RWPE1 (cell line): ENCODE measurements around the gene PPP2R2D.
"Not testable (repeated sequence)": the region's sequence is repeated elsewhere in the genome, so short reads cannot be mapped to it uniquely, and the experiment has no call there.

Experiments used
- CTCF ChIA-PET: fragments of 350-600 bp; sonication (Branson Sonifier 250); formaldehyde crosslinking; extraction: SDS; loops from one replicate; lab custom pipeline; 2021; lab: Yijun Ruan, JAX
- POLR2A ChIA-PET: fragments of 400-600 bp; formaldehyde crosslinking; extraction: SDS; loops from one replicate; lab custom pipeline; 2020; ENCODE audit warnings: antibody characterized with exemption; ENCODE audit not compliant: low non-redundant PET; lab: Yijun Ruan, JAX
- DNase-seq: peaks from one replicate; pipeline ENCODE4 v3.0.0; 2012; ENCODE audit warnings: low spot score
- H3K27ac ChIP-seq: fragments of 450-650 bp; 2 replicates; pipeline ENCODE4 v1.5.1; 2017
- TF ChIP-seq, protein P1 (sequence below): fragments of 450-650 bp; conservative IDR thresholded peaks from 2 replicates; pipeline ENCODE4 v1.5.1; 2017; ENCODE audit warnings: low read depth, mild to moderate bottlenecking

PPP2R2D gene

DNA sequence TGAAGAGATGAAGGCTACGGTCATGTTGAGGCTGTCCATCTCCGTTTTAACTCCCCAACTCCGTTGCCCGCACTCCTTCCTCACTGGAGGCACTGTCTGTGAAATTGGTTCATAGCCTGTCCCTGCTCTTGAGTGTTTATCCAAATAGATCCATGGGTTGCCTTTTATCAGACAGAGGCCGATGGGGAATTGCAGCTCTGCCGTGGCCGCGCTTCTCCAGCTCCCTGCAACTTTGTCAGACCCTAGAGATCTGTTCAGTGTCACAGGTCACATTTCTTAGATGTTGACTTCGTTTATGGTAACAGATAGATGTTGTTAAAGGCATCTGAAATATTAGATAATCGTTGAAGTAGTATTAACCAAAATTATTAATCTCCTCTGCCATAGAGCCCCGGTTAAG, 14.7 kb downstream of the PPP2R2D start:
- CTCF ChIA-PET: no interaction called here
- no peak overlapping the region for H3K27ac ChIP-seq
- TF ChIP-seq, protein P1, sequence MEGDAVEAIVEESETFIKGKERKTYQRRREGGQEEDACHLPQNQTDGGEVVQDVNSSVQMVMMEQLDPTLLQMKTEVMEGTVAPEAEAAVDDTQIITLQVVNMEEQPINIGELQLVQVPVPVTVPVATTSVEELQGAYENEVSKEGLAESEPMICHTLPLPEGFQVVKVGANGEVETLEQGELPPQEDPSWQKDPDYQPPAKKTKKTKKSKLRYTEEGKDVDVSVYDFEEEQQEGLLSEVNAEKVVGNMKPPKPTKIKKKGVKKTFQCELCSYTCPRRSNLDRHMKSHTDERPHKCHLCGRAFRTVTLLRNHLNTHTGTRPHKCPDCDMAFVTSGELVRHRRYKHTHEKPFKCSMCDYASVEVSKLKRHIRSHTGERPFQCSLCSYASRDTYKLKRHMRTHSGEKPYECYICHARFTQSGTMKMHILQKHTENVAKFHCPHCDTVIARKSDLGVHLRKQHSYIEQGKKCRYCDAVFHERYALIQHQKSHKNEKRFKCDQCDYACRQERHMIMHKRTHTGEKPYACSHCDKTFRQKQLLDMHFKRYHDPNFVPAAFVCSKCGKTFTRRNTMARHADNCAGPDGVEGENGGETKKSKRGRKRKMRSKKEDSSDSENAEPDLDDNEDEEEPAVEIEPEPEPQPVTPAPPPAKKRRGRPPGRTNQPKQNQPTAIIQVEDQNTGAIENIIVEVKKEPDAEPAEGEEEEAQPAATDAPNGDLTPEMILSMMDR: no peak
- no peak for DNase-seq
- POLR2A ChIA-PET: no interaction called here

DNA sequence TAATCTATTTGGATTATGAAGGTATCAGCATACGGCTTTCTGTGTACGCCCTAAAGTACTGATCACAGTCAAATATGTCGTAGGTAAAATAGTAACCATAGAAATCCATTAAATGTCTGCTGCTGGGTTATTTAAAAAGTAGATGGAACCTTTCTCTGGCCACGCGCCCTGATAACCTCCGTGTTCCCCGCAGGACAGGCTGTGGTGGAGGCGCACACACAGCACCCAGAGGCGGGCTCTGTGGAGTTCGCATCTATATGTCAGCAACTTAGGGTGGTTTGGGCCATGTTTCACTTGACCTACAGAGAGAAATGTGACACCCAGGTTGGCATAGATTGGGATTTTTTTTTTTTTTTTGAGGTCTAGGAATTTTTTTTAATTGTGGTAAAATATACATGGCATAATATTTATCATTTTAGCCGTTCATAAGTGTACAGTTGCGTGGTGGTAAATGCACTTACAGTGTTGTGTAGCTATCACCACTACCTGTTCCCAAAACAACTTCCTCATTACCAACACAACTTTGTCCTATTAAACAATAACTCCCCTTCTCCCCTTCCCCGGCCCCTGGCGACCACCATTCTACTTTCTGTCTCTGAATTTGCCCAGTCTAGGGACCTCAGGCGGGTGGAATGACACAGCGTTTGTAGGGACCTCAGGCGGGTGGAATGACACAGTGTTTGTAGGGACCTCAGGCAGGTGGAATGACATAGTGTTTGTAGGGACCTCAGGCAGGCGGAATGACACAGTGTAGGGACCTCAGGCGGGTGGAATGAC, 15.4 kb downstream of the PPP2R2D start:
- TF ChIP-seq, protein P1: no peak
- H3K27ac ChIP-seq: no peak overlapping the region
- DNase-seq: no peak
- CTCF ChIA-PET: no interaction called here
- POLR2A ChIA-PET: no interaction called here

DNA sequence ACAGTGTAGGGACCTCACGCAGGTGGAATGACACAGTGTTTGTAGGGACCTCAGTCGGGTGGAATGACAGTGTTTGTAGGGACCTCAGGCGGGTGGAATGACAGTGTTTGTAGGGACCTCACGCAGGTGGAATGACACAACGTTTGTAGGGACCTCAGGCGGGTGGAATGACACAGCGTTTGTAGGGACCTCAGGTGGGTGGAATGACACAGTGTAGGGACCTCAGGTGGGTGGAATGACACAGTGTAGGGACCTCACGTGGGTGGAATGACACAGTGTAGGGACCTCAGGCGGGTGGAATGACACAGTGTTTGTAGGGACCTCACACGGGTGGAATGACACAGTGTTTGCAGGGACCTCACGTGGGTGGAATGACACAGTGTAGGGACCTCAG, 16.0 kb downstream of the PPP2R2D start:
- CTCF ChIA-PET, DNase-seq, H3K27ac ChIP-seq, POLR2A ChIA-PET: not testable (repeated sequence)

DNA sequence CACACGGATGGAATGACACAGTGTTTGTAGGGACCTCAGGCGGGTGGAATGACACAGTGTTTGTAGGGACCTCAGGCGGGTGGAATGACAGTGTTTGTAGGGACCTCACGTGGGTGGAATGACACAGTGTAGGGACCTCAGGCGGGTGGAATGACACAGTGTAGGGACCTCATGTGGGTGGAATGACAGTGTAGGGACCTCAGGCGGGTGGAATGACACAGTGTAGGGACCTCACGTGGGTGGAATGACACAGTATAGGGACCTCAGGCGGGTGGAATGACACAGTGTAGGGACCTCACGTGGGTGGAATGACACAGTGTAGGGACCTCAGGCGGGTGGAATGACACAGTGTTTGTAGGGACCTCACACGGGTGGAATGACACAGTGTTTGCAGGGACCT, 16.7 kb downstream of the PPP2R2D start:
- CTCF ChIA-PET, DNase-seq, H3K27ac ChIP-seq, POLR2A ChIA-PET: not testable (repeated sequence)

DNA sequence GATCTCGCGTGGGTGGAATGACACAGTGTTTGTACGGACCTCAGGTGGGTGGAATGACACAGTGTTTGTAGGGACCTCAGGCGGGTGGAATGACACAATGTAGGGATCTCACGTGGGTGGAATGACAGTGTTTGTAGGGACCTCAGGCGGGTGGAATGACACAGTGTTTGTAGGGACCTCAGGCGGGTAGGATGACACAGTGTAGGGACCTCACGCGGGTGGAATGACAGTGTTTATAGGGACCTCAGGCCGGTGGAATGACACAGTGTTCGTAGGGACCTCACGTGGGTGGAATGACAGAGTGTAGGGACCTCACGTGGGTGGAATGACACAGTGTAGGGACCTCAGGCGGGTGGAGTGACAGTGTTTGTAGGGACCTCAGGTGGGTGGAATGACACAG, 18.7 kb downstream of the PPP2R2D start:
- CTCF ChIA-PET, DNase-seq, H3K27ac ChIP-seq, POLR2A ChIA-PET: not testable (repeated sequence)

DNA sequence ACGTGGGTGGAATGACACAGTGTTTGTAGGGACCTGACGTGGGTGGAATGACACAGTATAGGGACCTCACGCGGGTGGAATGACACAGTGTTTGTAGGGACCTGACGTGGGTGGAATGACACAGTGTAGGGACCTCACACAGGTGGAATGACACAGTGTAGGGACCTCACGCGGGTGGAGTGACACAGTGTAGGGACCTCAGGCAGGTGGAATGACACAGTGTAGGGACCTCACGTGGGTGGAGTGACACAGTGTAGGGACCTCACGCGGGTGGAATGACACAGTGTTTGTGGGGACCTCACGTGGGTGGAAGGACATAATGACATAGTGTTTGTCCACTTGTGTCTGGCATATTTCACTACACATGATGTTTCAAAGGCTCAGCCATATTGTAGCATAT, 19.3 kb downstream of the PPP2R2D start:
- ChIA-PET CTCF (no interaction called here), POLR2A (no interaction called here)
- TF ChIP-seq, protein P1: no peak
- no peak for DNase-seq
- peak overlapping the region; percentile 67; the same call in 1 of the 2 replicates for H3K27ac ChIP-seq

DNA sequence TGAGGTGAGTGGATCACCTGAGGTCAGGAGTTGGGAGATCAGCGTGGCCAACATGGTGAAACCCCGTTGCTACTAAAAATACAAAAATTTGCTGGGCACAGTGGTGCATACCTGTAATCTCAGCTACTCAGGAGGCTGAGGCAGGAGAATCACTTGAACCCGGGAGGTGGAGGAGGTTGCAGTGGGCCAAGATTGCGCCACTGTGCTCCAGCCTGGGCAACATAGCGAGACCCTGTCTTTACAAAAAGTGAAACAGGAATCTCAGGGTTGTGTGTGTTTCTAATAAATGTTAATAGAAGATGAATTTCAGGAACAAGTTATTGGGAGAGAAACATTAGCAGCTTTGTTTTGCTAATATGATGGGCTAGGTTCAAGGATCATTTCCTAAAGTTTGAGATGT, 19.9 kb downstream of the PPP2R2D start:
- ChIA-PET POLR2A (no interaction called here), CTCF (no interaction called here)
- H3K27ac ChIP-seq: peak overlapping the region; percentile 67
- TF ChIP-seq, protein P1: no peak
- no peak for DNase-seq

DNA sequence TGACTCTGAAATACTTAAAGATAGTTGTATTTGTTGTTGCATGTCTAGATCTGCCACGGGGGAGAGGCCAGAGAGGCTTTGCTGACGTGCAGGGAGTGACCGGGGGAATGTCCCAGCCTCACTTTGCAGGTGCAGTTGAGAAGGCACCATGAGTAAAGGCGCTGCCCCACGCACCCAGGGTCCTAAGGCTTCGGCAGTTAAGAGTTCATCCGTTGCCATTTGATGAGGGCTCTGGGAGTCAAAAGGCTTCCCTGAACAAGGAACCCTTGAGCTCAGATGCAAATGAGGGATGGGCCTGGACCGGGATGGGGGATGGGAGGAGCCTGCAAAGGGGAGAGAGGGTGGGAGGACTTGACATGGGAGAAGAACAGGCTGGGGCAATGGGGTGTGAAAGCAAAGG, 20.4 kb downstream of the PPP2R2D start:
- peak overlapping the region; percentile 67 for H3K27ac ChIP-seq
- POLR2A ChIA-PET: no interaction called here
- TF ChIP-seq, protein P1: no peak
- no peak for DNase-seq
- CTCF ChIA-PET: no interaction called here
